ENCODE results near the gene EXT2.

DNA sequence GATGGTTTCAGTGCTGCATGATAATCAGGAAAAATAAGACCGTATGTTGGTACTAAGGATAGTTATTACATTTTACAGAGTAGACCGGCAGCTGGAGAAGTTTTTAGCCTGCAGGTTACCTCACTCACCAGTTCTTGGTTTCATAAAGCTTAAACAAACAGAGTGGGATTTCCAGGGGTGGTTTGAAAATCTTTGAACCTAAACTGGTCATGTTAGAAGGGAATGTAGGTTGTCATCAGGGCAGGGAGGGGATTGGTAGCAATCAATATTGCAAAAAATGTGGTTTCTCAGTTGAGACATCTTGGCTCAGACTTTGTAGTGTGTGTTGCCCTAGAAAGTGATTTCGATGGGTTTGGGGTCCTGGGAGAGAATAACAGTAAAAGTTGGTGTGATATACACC, 17.5 kb downstream of the EXT2 start:
- TF ChIP-seq, protein P1, sequence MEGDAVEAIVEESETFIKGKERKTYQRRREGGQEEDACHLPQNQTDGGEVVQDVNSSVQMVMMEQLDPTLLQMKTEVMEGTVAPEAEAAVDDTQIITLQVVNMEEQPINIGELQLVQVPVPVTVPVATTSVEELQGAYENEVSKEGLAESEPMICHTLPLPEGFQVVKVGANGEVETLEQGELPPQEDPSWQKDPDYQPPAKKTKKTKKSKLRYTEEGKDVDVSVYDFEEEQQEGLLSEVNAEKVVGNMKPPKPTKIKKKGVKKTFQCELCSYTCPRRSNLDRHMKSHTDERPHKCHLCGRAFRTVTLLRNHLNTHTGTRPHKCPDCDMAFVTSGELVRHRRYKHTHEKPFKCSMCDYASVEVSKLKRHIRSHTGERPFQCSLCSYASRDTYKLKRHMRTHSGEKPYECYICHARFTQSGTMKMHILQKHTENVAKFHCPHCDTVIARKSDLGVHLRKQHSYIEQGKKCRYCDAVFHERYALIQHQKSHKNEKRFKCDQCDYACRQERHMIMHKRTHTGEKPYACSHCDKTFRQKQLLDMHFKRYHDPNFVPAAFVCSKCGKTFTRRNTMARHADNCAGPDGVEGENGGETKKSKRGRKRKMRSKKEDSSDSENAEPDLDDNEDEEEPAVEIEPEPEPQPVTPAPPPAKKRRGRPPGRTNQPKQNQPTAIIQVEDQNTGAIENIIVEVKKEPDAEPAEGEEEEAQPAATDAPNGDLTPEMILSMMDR (conservative IDR thresholded peaks at IDR 0.05), result no peak
- no peak for TF ChIP-seq ZFX (IDR thresholded peaks at IDR 0.05)

Data from C4-2B (cell line).